Stimulated activated CD4-positive, alpha-beta T cell treated with anti-CD3 and anti-CD28 coated beads, Interleukin-15, amount 100 ng/mL, for 48 hours (primary cell): ENCODE results near the gene FAM221B.

Source experiments
- DNase-seq, 2 donors: peaks; one replicate each; pipeline ENCODE4 v3.0.0-alpha.2; 2020; ENCODE audit warnings: low read depth in 2 of 2

FAM221B gene

DNA sequence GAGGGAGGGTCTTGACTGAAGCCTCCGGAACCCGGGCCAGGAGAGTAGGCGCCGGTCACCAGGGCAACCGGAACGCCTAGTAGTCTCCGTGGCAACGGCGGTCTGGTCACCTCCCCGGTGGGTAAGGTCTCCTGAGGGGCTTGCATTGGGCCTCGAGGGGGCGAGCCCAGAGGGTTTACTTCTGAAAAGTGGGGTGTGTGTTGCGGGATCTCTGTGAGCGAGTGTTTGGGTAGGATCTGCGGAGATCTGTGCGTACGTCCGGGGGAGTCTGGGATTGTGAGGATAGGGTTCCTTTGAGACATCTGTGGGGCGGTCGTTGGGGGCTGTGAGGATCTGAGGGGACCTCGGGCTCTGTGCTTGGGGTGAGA, at the start of gene FAM221B:
Gene FAM221B, minus strand, starts transcription at position 17 of the 368 bp plus-strand sequence. CDS start 2,571 bp downstream, outside the sequence.
- DNase-seq = no peak

DNA sequence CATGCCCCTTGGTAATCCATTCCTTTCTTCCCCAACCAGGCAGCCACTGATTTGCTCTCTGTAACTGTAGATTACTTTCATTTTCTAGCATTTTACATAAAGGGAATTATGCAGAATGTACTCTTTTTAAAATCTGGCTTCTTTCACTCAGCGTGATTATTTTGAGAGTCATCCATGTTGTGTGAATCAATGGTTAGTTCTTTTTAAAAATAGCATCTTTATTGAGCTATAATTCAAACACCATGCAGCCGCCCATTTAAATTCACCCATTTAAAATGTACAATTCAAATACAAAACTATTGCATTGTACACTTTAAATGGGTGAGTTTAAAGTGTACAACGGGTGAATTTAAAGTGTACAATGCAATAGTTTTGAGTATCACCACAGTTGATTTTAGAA, 44.0 kb upstream of the FAM221B start:
- no peak for DNase-seq

GRCh38 chr9:35871545-35871944, 43.0 kb upstream of the FAM221B start:
- no peak for DNase-seq

DNA sequence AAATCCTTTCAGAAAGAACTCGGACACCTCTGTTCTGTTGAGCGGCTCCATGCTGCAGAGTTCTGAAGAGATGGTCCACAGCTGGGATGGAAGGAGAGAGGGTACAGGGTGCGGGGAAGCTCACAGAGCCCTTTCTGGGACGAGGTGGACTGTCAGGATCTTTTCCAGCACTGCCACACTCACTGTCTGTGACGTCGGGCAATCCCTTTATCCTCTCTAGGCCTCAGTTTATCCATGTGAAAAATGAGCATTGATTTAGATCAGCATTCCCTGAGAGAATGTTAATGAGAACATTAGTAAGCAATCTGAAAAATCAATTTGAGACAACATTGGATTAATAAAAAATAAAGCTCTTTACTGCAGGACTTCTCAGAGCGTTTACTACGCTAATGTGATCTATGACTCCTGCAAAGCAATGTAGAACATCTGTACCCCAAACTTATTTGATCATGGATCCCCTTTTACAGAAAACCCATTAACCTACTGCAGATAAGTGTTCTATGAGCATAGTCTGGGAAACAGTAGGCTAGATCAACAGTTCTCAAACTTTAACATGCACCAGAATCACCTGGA, 41.9 kb upstream of the FAM221B start, which contains the start of gene OR13J1:
Gene OR13J1, minus strand, starts transcription at position 51 of the 573 bp plus-strand sequence. Its CDS starts 0 bp downstream, at position 51.
- no peak for DNase-seq

DNA sequence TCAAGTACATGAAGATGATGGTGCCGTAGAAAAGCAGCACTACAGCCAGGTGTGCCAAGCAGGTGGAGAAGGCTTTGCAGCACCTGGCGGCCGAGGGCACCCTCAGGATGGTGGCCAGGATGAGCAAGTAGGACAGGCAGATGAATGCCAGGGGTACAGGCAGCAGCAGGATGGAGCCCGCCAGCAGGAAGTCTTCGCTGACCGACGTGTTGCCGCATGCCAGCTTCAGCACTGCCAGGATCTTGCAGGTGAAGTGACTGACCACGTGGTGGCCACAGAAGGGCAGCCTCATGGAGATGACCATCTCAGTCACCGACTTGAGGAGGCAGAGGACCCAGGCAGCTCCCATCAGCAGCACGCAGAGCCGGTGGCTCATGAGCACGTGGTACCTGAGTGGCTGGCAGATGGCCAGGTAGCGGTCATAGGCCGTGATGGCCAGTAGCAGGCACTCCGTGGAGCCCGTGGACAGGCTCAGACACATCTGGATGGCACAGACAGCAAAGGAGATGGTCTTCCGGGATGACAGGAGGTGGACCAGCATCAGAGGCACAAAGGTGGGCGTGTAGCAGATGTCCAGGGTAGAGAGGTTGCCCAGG, 41.2 kb upstream of the FAM221B start:
- no peak for DNase-seq

DNA sequence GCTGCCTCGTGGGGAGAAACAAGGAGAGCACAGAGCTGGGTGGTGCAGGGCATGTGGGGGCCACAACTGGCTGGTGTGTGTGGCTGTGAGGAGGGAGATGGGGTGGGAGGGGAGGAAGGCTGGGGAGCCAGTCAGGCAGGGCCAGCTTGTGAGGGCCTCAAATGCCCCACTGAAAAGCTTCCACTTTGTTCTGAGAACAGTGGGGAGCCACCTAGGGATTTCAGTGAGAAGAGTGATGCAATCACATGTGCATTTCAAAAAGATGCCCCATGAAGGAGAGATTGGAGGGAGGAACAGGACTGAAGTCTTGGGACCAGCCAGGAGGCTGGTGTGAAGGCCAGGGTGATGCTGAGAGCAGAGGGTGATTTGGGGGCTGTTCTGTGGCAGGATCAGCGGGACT, 40.4 kb upstream of the FAM221B start:
- no peak for DNase-seq

GRCh38 chr9:35867538-35867937, 39.0 kb upstream of the FAM221B start:
- no peak for DNase-seq

DNA sequence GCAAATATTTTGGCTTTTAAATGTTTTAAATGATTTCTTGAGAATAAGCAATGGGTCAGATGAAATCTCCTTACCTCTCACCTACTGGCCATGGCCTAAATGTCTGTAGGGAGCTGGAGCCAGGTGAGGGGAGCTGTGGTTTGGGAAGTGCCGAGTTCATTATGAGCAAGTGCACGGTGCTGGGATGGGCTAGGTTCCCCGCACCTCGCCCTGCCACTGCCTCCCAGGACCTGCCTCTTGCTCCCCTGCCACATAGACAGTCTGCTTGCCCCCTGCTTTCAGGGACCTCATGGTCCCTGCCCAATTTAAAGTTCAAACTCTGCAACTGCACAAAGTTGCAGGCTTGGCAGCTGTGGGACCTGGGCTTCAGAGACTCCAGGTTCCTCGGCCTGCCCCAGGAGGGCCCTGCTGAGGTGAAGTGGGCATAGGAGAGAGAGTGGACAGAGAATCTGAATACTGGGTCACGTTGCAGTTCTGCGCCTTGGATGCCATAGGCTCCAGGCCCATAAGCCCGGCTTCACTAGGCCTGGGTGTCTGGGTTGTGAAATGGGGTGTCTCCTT, 36.2 kb upstream of the FAM221B start:
- no peak for DNase-seq

DNA sequence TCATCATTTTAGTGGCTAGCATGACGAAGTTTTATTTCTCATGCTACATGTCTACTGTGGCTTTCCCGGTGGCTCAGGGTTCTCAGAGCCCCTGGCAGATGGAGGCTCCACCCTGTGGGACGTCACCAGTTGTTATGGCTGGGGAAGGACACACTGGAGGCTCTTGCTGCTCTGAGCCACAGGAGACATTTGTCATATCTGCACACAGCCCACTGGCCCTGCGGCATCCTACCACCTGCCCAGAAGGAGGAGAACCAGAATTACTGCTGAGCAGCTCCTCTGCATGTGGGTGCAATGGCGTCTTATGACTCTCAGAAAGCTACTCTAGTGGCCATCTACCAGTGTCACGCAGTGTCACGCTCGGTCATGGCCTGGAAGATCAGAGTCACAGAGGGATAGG, 35.1 kb upstream of the FAM221B start:
- no peak for DNase-seq

GRCh38 chr9:35862328-35862727, 33.8 kb upstream of the FAM221B start:
- DNase-seq = no peak

DNA sequence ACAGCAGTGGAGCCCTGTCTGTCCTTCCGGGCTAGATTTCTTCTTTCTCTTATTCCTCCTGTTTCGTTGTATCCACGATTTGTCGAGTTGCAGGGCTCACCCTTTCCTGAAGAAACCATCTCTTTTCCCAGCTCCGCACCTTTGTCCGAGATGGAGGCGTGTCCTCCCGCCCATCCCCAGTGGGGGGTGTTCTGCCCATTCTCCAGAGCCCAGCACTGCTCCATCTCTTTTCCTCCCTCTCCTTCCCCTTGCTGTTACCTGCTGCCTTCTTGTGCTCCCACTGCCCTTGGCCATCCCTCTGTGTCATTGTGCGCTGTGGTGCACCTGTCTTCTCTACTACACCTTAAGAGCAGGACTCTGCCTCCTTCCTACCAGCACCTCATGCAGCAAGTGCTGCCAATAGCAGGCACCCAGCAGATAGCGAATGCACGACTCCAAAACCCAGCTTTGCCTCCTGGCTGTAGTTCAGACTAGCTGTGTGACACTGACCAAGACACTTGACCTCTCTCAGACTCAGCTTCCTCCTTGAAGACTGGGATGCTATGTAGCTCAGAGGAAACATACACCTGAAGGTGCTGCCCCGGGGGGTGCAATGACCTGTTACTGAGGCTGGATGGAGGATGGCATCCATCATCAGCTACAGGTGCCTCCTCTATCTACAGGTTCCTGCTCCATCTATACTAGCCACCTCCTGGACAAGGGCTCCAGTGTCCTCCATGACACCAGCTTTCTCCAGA, 32.8 kb upstream of the FAM221B start:
- no peak for DNase-seq

DNA sequence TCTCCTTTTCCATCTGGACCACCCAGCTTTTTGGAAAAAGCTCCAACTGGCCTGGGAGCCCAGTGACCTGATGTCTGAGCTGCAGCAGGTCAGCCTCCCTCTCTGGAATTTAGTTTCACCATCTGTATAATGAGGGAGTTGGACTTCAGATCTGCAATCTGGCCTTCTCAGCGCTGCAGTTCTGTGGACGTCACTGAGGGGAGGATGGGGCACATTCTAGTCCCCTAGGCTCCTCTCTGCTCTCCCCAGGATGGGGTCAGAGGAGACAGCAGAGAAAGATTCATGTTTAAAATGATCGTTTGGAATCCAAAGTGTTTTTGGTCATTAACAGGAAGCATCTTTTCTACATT, 31.4 kb upstream of the FAM221B start:
- no peak for DNase-seq

- DNase-seq = peak in 1 of 2 donors; percentile 7
These were observed 30.9 kb upstream of the FAM221B start for GRCh38 chr9:35859310-35859989.

DNA sequence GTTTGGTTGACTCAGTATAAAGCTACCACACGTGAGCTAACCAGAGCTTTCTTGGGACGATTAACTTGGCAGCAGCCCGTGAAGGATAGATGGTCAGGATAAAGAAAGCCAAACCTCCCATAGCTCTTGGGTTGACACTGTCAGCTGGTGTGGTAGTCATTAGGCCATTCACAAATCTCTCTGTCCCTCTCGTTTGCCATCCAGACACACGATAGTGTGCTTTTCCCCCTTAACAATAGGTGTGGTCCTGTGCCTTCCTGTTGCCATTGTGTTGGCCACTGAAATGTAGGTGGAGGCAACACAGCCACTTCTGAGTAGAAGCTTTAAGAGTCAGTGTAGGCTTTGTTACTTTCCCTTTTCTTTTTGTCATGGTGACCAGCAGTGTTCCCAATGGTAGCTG, 29.9 kb upstream of the FAM221B start:
- DNase-seq = no peak

GRCh38 chr9:35856882-35857281, 28.4 kb upstream of the FAM221B start:
- no peak for DNase-seq

DNA sequence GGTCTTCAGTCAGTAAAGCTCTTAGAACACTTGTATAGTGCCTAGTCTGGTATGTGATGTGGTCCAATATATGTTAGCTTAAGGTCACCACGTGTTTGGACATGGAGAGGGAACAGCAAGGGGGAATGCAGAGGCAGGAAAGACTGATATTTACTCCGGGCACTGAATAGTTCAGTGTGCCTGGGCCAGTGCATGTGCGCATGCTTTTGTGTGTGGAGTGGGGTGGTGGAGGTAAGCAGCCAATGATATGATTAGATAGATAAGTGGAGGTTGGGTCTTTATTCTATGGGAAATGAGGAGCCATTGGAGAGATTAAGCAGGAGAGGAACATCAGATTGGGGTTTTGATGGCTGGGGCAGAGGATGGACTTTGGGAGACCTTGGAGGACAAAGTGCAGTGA, 27.7 kb upstream of the FAM221B start:
- no peak for DNase-seq

GRCh38 chr9:35854091-35854762, 25.7 kb upstream of the FAM221B start:
- DNase-seq = no peak

GRCh38 chr9:35852876-35853865, 24.6 kb upstream of the FAM221B start:
- no peak for DNase-seq

DNA sequence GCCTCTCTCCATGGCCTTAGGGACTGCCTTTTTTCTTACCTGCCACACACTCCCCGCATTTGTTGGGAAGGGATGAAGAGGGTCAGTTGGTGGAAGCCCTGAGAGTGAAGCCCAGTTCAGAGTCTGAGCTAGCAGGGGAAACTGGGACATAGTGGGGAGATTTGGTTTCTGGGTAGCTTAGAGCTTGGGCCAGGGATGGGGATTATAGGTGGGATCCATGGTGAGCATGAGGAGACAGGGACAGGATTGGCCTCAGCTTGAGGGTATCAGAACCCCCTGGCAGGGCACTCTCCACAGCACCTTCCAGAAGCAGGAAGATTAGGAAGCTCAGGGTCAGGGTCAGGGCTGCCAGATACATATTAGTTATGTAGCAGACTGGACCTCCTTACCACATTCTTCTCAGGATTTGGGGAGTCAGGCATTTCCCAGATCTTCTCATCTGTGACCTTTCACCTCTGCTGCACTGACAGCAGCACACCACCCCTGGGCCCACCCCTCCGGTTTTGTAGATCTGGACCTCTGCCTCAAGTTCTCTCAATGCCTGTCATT, 23.8 kb upstream of the FAM221B start:
- DNase-seq = no peak
